ENCODE measurements around the gene GALNT11. TPM values are rescaled to one million over a fixed set of nuclear protein-coding genes. Genes with fewer than 3 reads are reported as not detected.
"Not testable (repeated sequence)": the region's sequence is repeated elsewhere in the genome, so short reads cannot be mapped to it uniquely, and the experiment has no call there.

GALNT11 gene
- total RNA-seq, 3 donors from 2014 or later = 57.1 to 65.7 (median 58.7) TPM

DNA sequence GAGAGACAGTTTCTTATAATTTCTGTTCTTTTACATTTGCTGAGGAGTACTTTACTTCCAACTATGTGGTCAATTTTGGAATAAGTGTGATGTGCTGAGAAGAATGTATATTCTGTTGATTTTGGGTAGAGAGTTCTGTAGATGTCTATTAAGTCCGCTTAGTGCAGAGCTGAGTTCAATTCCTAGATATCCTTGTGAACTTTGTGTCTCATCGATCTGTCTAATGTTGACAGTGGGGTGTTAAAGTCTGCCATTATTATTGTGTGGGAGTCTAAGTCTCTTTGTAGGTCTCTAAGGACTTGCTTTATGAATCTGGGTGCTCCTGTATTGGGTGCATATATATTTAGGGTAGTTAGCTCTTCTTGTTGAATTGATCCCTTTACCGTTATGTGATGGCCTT is 38.3 kb downstream of the GALNT11 start:
- H3K4me3 ChIP-seq; H3K36me3 ChIP-seq; H3K4me1 ChIP-seq; H3K27me3 ChIP-seq; H3K9me3 ChIP-seq; intact Hi-C loops (cut with DNase I; ENCODE audit: low total_unique reads); DNase-seq (ENCODE audit: low spot score in 2 of 2); H3K27ac ChIP-seq: not testable (repeated sequence)

- H3K4me3 ChIP-seq; H3K4me1 ChIP-seq; intact Hi-C loops (cut with DNase I; ENCODE audit: low total_unique reads); H3K27me3 ChIP-seq; H3K36me3 ChIP-seq; H3K9me3 ChIP-seq; H3K27ac ChIP-seq; DNase-seq (ENCODE audit: low spot score in 2 of 2): not testable (repeated sequence)
Measured at GRCh38 chr7:152065800-152066344, 40.4 kb downstream of the GALNT11 start.

GRCh38 chr7:152072421-152072820 is 46.9 kb downstream of the GALNT11 start:
- no peaks in the 10 kb centered on the region for H3K9me3 ChIP-seq
- no peak overlapping the region for H3K27ac ChIP-seq
- H3K27me3 ChIP-seq = no peaks in the 10 kb centered on the region
- no peaks in the 10 kb centered on the region for H3K4me1 ChIP-seq
- TF ChIP-seq POLR2AphosphoS5 (IDR thresholded peaks at IDR 0.05) (no peak), POLR2A (IDR thresholded peaks at IDR 0.05) (no peak)
- TF ChIP-seq, protein P1, sequence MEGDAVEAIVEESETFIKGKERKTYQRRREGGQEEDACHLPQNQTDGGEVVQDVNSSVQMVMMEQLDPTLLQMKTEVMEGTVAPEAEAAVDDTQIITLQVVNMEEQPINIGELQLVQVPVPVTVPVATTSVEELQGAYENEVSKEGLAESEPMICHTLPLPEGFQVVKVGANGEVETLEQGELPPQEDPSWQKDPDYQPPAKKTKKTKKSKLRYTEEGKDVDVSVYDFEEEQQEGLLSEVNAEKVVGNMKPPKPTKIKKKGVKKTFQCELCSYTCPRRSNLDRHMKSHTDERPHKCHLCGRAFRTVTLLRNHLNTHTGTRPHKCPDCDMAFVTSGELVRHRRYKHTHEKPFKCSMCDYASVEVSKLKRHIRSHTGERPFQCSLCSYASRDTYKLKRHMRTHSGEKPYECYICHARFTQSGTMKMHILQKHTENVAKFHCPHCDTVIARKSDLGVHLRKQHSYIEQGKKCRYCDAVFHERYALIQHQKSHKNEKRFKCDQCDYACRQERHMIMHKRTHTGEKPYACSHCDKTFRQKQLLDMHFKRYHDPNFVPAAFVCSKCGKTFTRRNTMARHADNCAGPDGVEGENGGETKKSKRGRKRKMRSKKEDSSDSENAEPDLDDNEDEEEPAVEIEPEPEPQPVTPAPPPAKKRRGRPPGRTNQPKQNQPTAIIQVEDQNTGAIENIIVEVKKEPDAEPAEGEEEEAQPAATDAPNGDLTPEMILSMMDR (IDR thresholded peaks at IDR 0.05) = no peak
- no peak overlapping the region for H3K4me3 ChIP-seq
- intact Hi-C loops (cut with DNase I; ENCODE audit: low total_unique reads) = no loop called here
- H3K36me3 ChIP-seq = no peaks in the 10 kb centered on the region
- no peak for DNase-seq (ENCODE audit: low spot score in 2 of 2)

DNA sequence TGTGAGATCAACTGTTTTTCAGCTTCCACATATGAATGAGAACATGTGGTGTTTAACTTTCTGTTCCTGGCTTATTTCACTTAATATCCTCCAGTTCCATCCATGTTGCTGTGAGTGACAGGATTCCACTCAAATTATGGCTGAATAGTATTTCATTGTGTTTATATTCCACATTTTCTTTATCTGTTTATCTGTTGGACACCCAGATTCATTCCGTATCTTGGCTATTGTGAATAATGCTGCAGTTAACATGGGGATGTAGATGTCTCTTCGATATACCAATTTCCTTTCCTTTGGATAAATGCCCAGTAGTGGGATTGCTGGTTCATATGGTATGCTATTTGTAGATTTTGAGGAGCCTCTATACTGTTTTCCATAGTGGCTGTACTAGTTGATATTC is 47.9 kb downstream of the GALNT11 start:
- no peaks in the 10 kb centered on the region for H3K27me3 ChIP-seq
- no peaks in the 10 kb centered on the region for H3K4me1 ChIP-seq
- no peak overlapping the region for H3K4me3 ChIP-seq
- TF ChIP-seq, protein P1 (IDR thresholded peaks at IDR 0.05) = no peak
- no peak for TF ChIP-seq POLR2AphosphoS5 (IDR thresholded peaks at IDR 0.05)
- TF ChIP-seq POLR2A (IDR thresholded peaks at IDR 0.05) = no peak
- no peaks in the 10 kb centered on the region for H3K9me3 ChIP-seq
- H3K27ac ChIP-seq = no peak overlapping the region
- intact Hi-C loops (cut with DNase I; ENCODE audit: low total_unique reads) = no loop called here
- no peaks in the 10 kb centered on the region for H3K36me3 ChIP-seq
- DNase-seq (ENCODE audit: low spot score in 2 of 2) = no peak

- no peaks in the 10 kb centered on the region for H3K36me3 ChIP-seq
- no peaks in the 10 kb centered on the region for H3K9me3 ChIP-seq
- intact Hi-C loops (cut with DNase I; ENCODE audit: low total_unique reads) = no loop called here
- TF ChIP-seq, protein P1 (IDR thresholded peaks at IDR 0.05) = no peak
- TF ChIP-seq POLR2AphosphoS5 (IDR thresholded peaks at IDR 0.05) (no peak), POLR2A (IDR thresholded peaks at IDR 0.05) (no peak)
- H3K4me3 ChIP-seq = no peak overlapping the region
- no peak for DNase-seq (ENCODE audit: low spot score in 2 of 2)
- no peak overlapping the region for H3K27ac ChIP-seq
- H3K27me3 ChIP-seq = no peaks in the 10 kb centered on the region
- H3K4me1 ChIP-seq = no peaks in the 10 kb centered on the region
Measured at GRCh38 chr7:152074673-152075072, 49.2 kb downstream of the GALNT11 start.

- H3K27ac ChIP-seq; H3K4me1 ChIP-seq; intact Hi-C loops (cut with DNase I; ENCODE audit: low total_unique reads); H3K36me3 ChIP-seq; H3K27me3 ChIP-seq; DNase-seq (ENCODE audit: low spot score in 2 of 2); H3K9me3 ChIP-seq; H3K4me3 ChIP-seq: not testable (repeated sequence)
Measured at GRCh38 chr7:152075379-152075778, 49.9 kb downstream of the GALNT11 start.

- no peaks in the 10 kb centered on the region for H3K9me3 ChIP-seq
- no peak for DNase-seq (ENCODE audit: low spot score in 2 of 2)
- no peak overlapping the region for H3K4me3 ChIP-seq
- no peaks in the 10 kb centered on the region for H3K27me3 ChIP-seq
- no peak overlapping the region for H3K27ac ChIP-seq
- intact Hi-C loops (cut with DNase I; ENCODE audit: low total_unique reads) = no loop called here
- no peaks in the 10 kb centered on the region for H3K36me3 ChIP-seq
- TF ChIP-seq POLR2A (IDR thresholded peaks at IDR 0.05) = no peak
- TF ChIP-seq, protein P1 (IDR thresholded peaks at IDR 0.05) = peak; percentile 29 to 42 (median 41)
- no peak for TF ChIP-seq POLR2AphosphoS5 (IDR thresholded peaks at IDR 0.05)
- H3K4me1 ChIP-seq = peaks cover 0 to 4% of the 10 kb centered on the region in 2 donors
Measured at GRCh38 chr7:152076324-152076821, 50.9 kb downstream of the GALNT11 start.

Measured in breast epithelium (tissue), 4 donors.